ENCODE data around the gene DAAM1. TPM values are rescaled to one million over a fixed set of nuclear protein-coding genes. Genes with fewer than 3 reads are reported as not detected.
A peak's percentile ranks its signal among the peaks of the same experiment; 100 is the strongest.

The DAAM1 gene
- polyA plus RNA-seq, 1 experiment: 4.7 TPM

- Histone ChIP-seq H3K4me3 (ENCODE audit: low read depth, low read length) (no peak overlapping the region), H3K27me3 (ENCODE audit: control insufficient read depth, insufficient read depth, low read length) (no peaks in the 10 kb centered on the region), H3K36me3 (ENCODE audit: control insufficient read depth, insufficient read depth, low read length) (no peaks in the 10 kb centered on the region)
- ChIA-PET CTCF (no interaction called here), POLR2A (no interaction called here)
- no peak for TF ChIP-seq CTCF (IDR thresholded peaks at IDR 0.05; ENCODE audit: insufficient read depth, low read depth, low read length)
- no peak for DNase-seq (ENCODE audit: low read depth)
These were observed 207.2 kb downstream of the DAAM1 start for GRCh38 chr14:59395672-59396071.

- CTCF ChIA-PET: no interaction called here
These were observed 210.4 kb downstream of the DAAM1 start for GRCh38 chr14:59398841-59399240.

GRCh38 chr14:59406454-59407245 is 218.2 kb downstream of the DAAM1 start:
- POLR2A ChIA-PET: interaction anchor here (0.7 kb wide), 1 partner anchor 10 kb away, joined by 3 read pairs; no protein-coding TSS in a partner anchor
- no peak for DNase-seq (ENCODE audit: low read depth)
- Histone ChIP-seq H3K4me3 (ENCODE audit: low read depth, low read length) (no peak overlapping the region), H3K36me3 (ENCODE audit: control insufficient read depth, insufficient read depth, low read length) (no peaks in the 10 kb centered on the region), H3K27me3 (ENCODE audit: control insufficient read depth, insufficient read depth, low read length) (no peaks in the 10 kb centered on the region)
- no peak for TF ChIP-seq CTCF (IDR thresholded peaks at IDR 0.05; ENCODE audit: insufficient read depth, low read depth, low read length)
- CTCF ChIA-PET: interaction anchor here (1.6 kb wide), 1 partner anchor 9 kb away, joined by 4 read pairs; no protein-coding TSS in a partner anchor

More at GRCh38 chr14:59398841-59399240, 210.4 kb downstream of the DAAM1 start:
- Histone ChIP-seq H3K4me3 (ENCODE audit: low read depth, low read length) (no peak overlapping the region), H3K36me3 (ENCODE audit: control insufficient read depth, insufficient read depth, low read length) (no peaks in the 10 kb centered on the region), H3K27me3 (ENCODE audit: control insufficient read depth, insufficient read depth, low read length) (no peaks in the 10 kb centered on the region)
- DNase-seq (ENCODE audit: low read depth): no peak
- POLR2A ChIA-PET: no interaction called here
- no peak for TF ChIP-seq CTCF (IDR thresholded peaks at IDR 0.05; ENCODE audit: insufficient read depth, low read depth, low read length)

GRCh38 chr14:59407246-59408010 is 219.0 kb downstream of the DAAM1 start:
- ChIA-PET POLR2A (interaction anchor here (0.7 kb wide), 1 partner anchor 9 kb away, joined by 3 read pairs; no protein-coding TSS in a partner anchor), CTCF (interaction anchor here (1.4 to 1.6 kb wide), 2 partner anchors 8 to 12 kb away, joined by 4 to 5 read pairs; no protein-coding TSS in a partner anchor)
- no peak for TF ChIP-seq CTCF (IDR thresholded peaks at IDR 0.05; ENCODE audit: insufficient read depth, low read depth, low read length)
- Histone ChIP-seq H3K27me3 (ENCODE audit: control insufficient read depth, insufficient read depth, low read length) (no peaks in the 10 kb centered on the region), H3K36me3 (ENCODE audit: control insufficient read depth, insufficient read depth, low read length) (no peaks in the 10 kb centered on the region), H3K4me3 (ENCODE audit: low read depth, low read length) (no peak overlapping the region)
- peak; percentile 70 for DNase-seq (ENCODE audit: low read depth)

Data from BJ (cell line).